Activated naive CD4-positive, alpha-beta T cell (primary cell): ENCODE measurements around the gene SNTG2.

Source experiments
- DNase-seq, 4 experiments: peaks; one replicate each; lab custom pipeline; 2025; lab: John Stamatoyannopoulos, UW

SNTG2 gene

GRCh38 chr2:1147873-1148612 lies 197.4 kb downstream of the SNTG2 start:
- DNase-seq, result no peak

- no peak for DNase-seq
Measured at GRCh38 chr2:1150724-1151511, 200.3 kb downstream of the SNTG2 start.

GRCh38 chr2:1152375-1152774 lies 201.7 kb downstream of the SNTG2 start:
- no peak for DNase-seq

GRCh38 chr2:1153920-1154319 lies 203.3 kb downstream of the SNTG2 start:
- DNase-seq, result no peak

- no peak for DNase-seq
Measured at GRCh38 chr2:1154710-1155594, 204.3 kb downstream of the SNTG2 start.

GRCh38 chr2:1156059-1156458 lies 205.4 kb downstream of the SNTG2 start:
- DNase-seq, result no peak

- DNase-seq, result no peak
Measured at GRCh38 chr2:1156531-1156930, 205.9 kb downstream of the SNTG2 start.

- DNase-seq, result no peak
Measured at GRCh38 chr2:1157107-1157506, 206.5 kb downstream of the SNTG2 start.

- DNase-seq, result no peak
Measured at GRCh38 chr2:1159013-1159412, 208.4 kb downstream of the SNTG2 start.

GRCh38 chr2:1162246-1162645 lies 211.6 kb downstream of the SNTG2 start:
- DNase-seq, result no peak

GRCh38 chr2:1162768-1163584 lies 212.3 kb downstream of the SNTG2 start:
- DNase-seq, result peak in 2 of 4 experiments; percentile 39 to 43

GRCh38 chr2:1166976-1167375 lies 216.3 kb downstream of the SNTG2 start:
- no peak for DNase-seq

- DNase-seq, result no peak
Measured at GRCh38 chr2:1168846-1169245, 218.2 kb downstream of the SNTG2 start.

- DNase-seq, result no peak
Measured at GRCh38 chr2:1169291-1169949, 218.8 kb downstream of the SNTG2 start.

GRCh38 chr2:1170241-1170640 lies 219.6 kb downstream of the SNTG2 start:
- no peak for DNase-seq

- no peak for DNase-seq
Measured at GRCh38 chr2:1170711-1171110, 220.1 kb downstream of the SNTG2 start.

GRCh38 chr2:1173528-1173927 lies 222.9 kb downstream of the SNTG2 start:
- DNase-seq, result no peak

- DNase-seq, result no peak
Measured at GRCh38 chr2:1181893-1182292, 231.2 kb downstream of the SNTG2 start.

- DNase-seq, result no peak
Measured at GRCh38 chr2:1183300-1183699, 232.7 kb downstream of the SNTG2 start.

GRCh38 chr2:1186421-1186820 lies 235.8 kb downstream of the SNTG2 start:
- DNase-seq, result no peak

GRCh38 chr2:1187189-1187588 lies 236.5 kb downstream of the SNTG2 start:
- no peak for DNase-seq
